HuH-7 (cell line): ENCODE results near the gene NKPD1.

Experiments
- DNase-seq: peaks from one replicate; pipeline ENCODE4 v3.0.0; 2011; ENCODE audit warnings: low spot score

Gene NKPD1

GRCh38 chr19:45117167-45117594 lies 43.6 kb downstream of the NKPD1 start:
- DNase-seq: no peak

DNA sequence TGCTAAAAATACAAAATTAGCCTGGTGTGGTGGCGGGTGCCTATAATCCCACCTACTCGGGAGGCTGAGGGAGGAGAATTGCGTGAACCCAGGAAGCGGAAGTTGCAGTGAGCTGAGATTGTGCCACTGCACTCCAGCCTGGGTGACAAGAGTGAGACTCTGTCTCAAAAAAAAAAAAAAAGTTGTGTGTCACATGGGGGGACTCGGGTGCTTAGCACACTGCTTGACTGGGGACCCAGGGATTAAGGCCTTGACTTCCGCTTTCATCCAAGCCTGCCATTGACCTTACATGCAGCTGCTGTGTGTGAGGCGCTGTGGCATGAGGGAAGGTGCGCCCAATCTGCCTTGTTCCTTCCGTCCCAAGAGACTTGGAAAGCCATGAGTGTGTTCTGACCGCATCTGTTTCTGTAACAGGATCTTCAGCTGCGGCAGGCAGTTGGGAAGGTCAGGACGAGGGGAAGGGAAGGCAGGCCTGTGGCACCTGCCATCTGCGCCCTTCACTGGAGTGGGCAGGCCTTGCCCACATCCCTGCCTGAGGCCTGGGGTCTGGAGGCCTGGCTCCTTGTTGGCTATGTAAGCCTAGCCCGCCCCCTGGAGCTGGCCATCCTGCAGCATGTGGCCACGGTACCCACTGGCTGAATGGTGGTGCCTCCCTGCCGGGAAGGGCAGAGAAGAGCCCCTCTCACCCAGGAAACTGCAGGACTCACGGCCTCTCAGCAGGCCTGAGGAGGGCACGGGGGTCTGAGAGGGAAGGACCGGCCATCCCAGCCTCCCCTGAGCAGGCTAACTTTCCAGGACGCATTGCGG lies 44.8 kb downstream of the NKPD1 start:
- DNase-seq: no peak

DNA sequence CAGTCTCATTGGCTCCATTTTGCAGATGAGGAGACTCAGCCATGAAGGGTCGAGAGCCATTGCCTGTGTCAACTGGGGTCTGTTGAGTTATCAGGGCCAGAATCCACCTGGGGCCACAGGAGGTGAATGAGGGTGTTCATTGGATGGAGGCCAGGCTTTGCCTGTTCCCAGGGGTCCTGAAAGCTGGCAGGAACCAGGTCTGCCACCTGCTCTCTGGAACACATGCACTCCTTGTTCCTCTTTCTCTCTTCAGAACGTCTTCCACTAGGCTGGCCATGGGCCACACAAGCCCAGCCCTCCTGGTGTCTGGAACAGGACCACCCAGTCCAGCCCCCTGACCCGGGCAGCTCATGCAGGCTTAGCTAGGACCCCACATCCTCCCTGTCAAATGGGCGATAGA lies 46.7 kb downstream of the NKPD1 start:
- DNase-seq: no peak

DNA sequence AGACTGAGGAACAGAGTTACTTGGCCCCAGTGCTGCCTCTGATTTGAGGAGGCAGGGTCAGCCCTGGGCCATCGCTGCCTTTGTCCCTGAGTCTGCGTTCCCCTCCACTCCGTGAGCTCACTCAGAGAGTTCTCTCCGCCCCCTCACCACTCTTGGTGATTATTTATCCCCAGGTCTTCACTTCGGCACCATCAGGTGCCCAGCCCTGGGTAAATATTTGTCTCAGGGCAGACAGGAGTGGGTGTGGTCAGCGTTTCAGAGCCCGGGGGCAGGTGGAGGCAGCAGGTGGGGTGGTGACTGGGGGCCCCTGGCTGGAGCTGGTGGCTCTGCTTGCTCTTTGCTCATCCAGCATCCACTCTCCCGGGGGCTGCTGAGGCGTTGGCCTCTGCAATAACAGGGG lies 47.2 kb downstream of the NKPD1 start:
- no peak for DNase-seq

DNA sequence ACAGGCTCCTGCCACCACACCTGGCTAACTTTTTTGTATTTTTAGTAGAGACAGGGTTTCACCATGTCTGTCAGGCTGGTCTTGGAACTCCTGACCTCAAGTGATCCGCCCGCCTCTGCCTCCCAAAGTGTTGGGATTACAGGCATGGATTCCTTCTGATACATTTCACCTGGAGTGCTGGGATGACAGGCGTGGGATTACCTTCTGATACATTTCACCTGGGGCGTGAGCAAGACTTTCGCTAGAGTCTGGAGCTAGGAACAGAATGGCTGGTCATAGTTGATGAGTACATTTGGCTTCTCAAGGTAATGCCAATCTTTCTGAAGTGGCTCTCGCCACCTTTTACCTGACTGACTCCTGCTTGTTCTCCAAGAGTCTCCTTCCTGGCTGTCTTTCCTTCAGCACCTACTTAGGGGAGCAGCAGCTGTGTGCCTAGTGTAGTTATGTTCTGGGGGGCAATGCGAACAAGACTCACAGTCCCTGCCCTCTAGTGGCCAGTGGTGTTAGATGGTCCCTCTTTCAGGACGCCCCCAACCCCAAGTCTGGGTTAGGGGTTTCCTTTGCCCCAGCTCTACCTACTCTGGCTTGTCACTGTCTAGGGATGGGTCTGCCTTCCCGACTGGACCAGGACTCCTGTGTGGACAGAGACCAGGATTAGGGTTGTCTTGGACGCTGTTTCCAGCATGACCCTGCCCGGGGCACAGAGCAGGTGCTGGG lies 48.5 kb downstream of the NKPD1 start:
- DNase-seq: no peak
